Prostate gland (tissue), 2 donors: ENCODE results near the gene SLC22A4.

Experiments used
- CTCF ChIP-seq, 4 experiments: fragments of 200-600 bp in 2 of 4; fragments of 450-650 bp in 2 of 4; sonication (generic) in 2 of 4; IDR thresholded peaks; 1 replicate in 3 of 4; 2 replicates in 1 of 4; pipeline ENCODE4 v1.5.1; 2016 to 2019; ENCODE audit warnings: antibody characterized with exemption in 4 of 4, mild to moderate bottlenecking in 2 of 4, moderate library complexity in 2 of 4
- POLR2AphosphoS5 ChIP-seq: sonication (generic); formaldehyde crosslinking; IDR thresholded peaks from one replicate; pipeline ENCODE4 v1.6.1; 2017; ENCODE audit warnings: antibody characterized with exemption

GRCh38 chr5:132313961-132314432 lies 19.8 kb downstream of the SLC22A4 start:
- no peak for TF ChIP-seq CTCF (IDR thresholded peaks at IDR 0.05)
- TF ChIP-seq POLR2AphosphoS5 = no peak
